Germinal center (tissue), 1 donor: Measurements from ENCODE around the gene MRPL9.

Source experiments
- DNase-seq: peaks from one replicate; pipeline ENCODE4 v3.0.0; 2012; ENCODE audit warnings: mixed read lengths, low spot score

The MRPL9 gene

DNA sequence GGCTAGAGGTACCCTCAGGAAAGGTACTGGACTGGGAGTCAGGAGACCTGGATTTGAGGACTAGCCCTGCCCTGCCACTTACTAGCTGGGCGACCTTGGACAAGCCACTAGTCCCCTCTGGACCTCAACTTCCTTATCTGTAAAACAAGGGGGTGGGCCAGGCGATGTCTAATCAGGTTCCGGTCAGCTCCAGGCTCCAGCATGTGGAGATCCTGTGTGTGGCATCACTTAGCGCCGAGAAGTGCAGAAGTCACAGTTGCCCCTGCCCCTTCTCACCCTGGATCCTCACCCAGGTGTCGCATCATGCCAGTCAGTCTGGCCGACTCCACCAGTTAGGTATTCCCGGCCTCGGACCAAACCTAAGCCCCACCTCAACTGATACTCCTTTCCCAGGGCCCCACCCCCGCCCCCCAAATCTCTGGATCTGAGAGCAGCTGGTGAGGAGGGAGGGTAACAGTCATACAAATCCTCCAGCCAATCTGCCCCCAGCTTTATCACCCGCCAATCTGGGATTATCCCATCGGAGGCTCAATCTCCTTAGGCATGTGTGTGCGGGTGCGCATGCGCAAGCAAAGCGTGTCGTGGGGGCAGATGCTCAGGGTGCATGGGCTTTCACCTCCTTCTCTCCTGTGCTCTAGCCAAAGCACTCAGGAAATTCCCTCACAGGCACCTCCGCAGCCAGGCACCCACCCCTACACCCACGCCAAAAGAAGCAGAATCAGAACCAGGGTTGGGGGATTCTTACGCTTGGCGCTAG is 52.1 kb downstream of the MRPL9 start:
- DNase-seq: no peak

DNA sequence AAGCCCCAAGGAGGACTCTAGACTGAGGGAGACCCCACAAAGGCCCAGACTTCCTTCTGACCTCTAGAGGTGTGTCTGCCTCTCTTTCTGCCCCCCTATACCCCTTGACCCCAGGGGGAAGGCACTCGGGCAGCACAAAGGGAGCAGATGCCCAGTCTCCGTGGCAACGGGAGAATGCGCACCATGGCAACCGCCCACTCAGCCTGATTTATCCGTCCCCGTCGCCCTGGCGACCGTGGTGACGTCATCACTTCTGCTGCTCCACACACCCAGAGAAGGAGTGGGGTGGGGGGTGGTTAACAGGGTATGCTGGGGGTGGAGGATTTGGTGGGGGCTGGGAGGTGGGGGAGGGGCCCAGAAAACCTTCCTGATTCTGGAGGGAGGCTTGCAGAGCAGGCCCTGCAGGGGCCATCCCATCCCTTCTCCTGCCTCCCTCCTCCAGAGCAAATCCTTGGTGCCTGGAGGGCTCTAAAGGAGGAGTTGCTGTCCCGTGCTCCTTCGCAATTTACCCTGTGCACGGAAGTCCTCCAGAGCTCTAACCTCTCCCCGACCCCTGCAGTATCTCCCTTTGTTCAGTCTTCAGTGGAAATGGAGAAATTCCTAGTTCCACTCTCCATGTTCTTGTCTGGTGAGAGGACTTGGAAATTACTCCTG is 53.0 kb downstream of the MRPL9 start:
- DNase-seq: no peak
